CMK (cell line): ENCODE measurements around the gene FBXL19.

Experiments used
- DNase-seq: peaks from one replicate; pipeline ENCODE4 v3.0.0-alpha.2; 2010; ENCODE audit warnings: low read depth

The FBXL19 gene

DNA sequence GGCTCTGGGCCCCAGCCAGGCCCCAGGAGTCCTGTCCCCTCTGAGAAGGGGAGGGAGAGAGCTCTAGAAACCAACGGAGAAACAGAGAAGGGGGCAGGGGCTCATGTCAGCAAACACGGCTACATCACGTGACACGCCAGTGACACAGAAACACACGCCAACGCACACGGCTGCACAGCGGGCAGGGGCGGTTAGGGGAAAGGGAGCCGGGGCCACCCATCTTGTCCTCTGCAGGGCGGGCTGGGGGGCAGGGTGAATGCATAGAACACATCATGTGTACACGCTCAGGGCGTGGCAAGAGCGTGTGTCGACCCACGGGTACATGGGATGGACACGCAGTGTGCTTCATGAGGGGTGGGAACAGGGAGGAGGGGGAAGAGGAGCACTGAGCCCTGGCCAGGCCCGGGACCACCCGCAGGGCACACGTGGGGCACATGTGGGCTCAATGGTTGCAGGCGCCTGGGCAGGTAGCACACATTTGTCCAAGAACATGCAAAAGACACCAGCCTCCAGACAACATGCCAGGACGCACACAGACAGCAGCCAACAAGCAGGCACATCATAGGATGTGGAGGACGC lies 66.2 kb downstream of the FBXL19 start:
- no peak for DNase-seq

DNA sequence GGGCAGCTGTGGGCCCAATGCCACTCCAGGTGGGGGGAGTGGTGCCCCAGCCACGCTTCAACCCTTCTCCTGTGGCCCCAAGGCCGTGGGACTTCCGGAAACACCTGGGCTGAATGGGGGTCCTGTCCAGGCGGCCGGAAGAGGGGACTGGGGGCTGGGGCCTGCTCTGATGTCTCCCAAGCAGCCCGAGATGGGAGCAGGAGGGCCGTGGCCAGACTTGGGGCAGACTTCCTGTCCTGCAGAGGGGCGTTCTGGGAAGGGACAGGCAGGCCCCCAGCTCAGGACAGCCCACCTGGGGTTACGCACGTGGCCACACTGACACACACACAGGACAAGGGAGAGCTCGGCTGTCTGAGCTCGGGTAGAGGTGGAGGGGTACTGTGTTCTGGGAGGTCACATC lies 66.7 kb downstream of the FBXL19 start:
- no peak for DNase-seq

DNA sequence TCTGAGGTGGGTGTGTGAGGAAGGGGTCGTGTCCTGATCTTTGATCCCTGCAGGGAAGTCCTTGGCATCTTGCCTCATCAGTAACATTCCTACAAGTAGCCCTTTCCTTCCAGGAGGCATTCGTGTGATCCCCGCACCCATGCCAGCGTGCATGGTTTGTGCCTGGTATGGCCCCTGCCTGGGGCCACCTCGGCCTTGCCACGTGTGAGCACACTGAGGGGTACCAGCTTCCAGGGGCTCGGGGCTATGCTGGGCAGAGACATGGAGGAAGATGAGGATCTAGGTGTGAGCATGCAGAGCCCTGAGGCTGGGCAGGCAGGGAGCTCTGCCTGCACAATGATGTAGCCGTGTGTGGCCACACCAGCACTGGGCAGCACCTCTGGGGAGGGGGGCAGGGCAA lies 67.7 kb downstream of the FBXL19 start:
- DNase-seq = no peak

DNA sequence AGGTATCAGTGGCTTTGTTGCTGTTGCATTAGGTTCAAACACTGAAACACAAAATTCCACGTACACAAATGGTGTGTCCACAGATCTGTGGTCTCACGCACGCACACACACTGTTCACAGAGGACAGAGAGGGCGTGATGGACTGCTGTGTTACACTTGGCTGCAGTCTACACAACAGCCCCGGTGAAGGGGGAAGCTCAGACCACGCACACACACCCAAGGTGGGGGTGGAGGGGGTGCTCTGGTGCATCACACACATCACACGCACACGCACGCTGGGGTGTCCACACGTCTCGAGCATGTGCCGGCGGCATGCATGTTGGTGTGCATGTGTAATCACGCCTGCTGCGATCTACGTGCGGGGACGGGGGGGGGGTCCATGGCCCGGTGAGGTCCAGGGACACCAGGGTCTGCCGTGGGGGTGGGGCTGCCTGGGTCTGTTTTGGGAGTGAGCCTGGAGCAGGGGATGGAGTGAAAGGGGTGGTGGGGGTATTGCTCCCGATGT lies 69.0 kb downstream of the FBXL19 start:
- no peak for DNase-seq

DNA sequence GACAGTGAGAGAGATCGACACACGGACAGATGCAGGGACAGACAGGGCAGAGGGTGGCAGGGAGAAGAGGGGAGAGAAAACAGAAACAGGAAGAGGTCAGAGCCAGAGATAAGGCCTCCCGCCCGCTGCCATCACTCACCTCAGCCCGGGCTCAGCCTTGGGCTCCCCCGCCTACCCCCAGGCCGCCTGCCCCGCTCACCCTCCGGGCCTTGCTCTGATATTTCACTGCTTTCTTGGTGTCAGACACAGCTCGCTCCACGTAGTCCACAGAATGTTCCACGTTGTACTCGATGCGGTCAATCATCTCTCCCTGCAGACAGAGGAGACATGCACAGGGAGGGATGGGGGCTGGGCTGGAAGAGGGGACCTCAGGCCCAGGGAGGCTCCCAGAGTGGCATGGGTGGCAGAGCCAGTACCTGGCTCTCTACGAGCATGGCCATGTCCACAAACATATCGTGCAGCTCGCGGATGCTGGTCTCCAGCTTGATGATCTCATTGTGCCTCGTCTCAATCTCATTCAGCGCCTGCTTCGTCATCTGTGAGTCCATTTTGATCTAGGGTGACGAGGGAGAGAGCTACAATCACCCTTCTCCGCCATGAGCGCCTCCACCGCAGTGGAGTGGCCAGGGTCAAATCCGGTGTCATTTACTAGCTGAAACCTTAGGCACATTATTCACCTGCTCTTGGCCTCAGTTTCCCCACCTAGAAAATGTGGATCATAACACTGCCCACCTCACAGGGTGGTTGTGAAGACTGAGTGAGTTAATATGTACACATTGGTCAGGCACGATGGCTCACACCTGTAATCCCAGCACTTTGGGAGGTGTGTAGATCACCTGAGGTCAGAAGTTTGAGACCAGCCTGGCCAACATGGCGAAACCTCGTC lies 69.8 kb downstream of the FBXL19 start:
- DNase-seq = peak; percentile 62

DNA sequence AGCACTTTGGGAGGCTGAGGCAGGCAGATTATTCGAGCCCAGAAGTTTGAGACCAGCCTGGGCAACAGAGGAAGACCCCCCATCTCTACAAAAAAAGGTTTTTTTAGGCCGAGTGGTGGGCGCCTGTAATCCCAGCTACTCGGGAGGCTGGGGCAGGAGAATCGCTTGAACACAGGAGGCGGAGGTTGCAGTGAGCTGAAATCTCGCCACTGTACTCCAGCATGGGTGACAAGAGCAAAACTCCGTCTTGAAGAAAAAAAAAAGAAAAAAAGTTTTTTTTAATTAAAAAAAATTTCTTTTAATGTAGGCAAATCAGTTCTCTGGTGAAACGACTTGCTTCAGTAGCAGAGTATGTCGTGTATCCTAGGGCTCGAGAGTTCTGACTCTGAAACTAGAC lies 72.6 kb downstream of the FBXL19 start:
- DNase-seq = no peak

DNA sequence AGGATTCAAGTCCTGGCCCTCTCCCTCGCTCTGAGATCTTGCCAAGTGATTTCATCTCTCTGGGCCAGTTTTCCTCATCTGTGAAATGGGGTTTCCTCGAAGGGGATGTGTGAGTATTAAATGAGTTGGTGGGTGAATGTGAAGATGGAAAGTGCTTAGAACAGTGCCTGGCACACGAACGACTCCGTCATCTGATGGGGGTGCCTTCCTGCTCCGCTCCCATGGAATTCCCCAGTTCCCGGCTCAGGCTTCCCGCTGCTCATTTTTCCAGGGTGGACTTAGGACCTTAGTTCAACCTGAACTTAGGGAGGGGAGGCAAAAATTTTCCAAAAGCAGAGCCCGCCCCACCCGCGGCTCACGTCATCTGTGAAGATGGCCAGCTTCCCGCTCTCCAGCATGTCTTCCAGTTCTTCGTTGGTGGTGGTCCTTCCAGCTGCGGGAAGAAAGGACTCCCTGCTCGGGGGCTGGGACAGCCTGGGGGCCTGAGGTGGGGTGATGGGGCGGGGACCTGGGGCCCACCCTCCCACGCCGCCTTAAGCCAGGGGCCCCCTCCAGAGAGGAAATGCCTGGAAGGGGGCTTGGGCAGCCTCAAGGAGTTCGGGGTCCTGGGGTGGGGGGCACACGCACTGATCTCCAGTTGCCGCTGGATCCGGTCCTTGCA lies 73.1 kb downstream of the FBXL19 start:
- DNase-seq = no peak

DNA sequence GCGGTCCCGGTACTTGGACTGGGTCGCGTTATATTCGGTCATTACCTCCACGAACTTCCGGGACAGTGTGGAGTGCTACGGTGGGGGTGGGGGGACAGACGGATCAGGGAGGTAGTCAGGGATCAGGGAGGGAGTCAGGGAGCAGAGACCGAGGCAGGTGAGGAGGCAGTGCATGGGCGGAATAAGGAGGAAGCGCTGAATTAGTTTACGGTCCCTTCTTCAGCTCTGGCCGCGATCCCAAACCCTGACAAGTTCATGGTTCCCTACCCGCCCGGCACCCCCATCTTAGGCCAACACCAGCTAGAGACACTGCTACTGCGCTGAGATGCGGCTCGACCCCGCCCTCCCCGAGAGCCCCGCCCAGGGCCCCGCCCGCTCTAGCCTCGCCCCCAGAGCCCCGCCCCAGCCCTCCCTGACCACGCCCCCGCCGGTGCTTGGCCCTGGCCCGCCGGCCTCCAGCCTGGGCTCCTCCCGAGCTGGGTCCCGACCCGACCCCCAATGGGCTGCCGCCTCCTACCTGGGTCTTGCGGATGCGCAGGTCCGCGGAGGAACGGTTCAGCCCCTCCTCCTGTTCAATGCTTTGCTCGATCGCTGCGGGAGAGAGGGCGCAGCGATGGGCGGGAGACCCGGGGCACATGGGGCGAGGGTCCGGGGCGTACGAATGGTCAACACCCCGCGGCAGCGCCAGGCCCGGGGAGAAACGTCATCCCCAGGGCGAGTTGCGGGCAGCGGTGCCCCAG lies 73.8 kb downstream of the FBXL19 start:
- DNase-seq = peak; percentile 56

DNA sequence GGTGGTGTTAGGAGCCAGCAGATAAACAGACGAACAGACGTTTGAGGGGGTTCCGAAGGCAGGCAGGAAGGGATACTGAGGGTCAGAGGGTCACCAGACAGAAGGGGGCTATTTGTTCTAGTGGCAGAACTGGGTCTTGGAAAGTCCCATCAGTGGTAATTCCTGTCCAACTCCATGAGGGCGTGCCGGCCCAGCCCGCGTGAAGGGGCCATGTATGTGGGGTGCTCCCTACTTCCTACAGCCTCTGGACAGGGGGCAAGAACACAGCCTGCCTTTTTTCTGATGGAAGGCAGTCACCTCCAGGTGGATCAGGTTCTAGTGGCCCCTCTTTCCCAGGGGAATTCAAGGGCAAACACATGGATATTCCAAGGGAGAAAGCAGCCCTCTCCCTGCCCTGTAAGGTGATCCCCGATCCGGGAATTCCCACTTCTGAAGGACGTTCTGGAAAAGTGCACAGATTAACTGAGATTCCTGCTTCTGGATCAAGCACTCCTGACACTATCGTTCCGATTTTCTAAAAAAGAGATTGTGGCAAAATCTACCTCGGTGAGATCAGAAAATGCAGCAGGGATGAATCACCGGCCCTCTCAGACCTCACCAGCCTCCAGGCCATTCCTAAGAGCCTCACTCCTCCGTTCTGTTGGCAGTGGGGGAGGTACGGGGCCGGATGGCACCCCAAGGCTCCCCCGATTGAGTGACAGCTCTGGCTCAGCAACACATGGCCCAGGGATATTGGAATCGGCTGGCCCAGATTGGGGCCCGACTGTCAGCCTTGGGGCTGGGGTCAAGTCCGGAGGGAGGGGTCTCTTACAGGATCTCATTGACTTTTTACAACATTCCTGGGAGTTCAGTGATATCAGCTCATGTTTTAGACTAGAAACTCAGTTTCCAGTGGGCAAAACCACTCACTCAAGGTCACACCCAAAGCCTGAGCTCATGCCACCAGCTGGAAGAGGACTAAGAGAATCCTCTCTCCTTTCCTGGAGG lies 74.6 kb downstream of the FBXL19 start:
- DNase-seq = no peak
